Neuron (in vitro differentiated cells): ENCODE measurements around the gene ACOXL.
A peak's percentile ranks its signal among the peaks of the same experiment; 100 is the strongest.
"Not testable (repeated sequence)": the region's sequence is repeated elsewhere in the genome, so short reads cannot be mapped to it uniquely, and the experiment has no call there.

ENCODE experiments used
- H2AFZ ChIP-seq: one replicate; pipeline ENCODE4 v1.6.1; 2013; ENCODE audit warnings: low read depth, mild to moderate bottlenecking, inconsistent platforms, low read length, moderate library complexity
- H3K27me3 ChIP-seq: one replicate; pipeline ENCODE4 v1.6.1; 2013; ENCODE audit warnings: low read length; ENCODE audit not compliant: insufficient read depth
- H3K36me3 ChIP-seq: one replicate; pipeline ENCODE4 v1.6.1; 2013; ENCODE audit warnings: low read length; ENCODE audit not compliant: insufficient read depth
- H3K4me1 ChIP-seq: one replicate; pipeline ENCODE4 v1.6.1; 2013; ENCODE audit warnings: low read length; ENCODE audit not compliant: insufficient read depth
- H3K4me3 ChIP-seq: 2 replicates; pipeline ENCODE4 v1.5.1; 2013; ENCODE audit warnings: mild to moderate bottlenecking, low read length, moderate library complexity
- H3K9me3 ChIP-seq: one replicate; pipeline ENCODE4 v1.6.1; 2013; ENCODE audit warnings: low read length

Gene ACOXL

GRCh38 chr2:110732422-110733413, at the start of gene ACOXL:
ACOXL (plus strand) TSS chr2:110732573; CDS start chr2:110768390, 35,817 bp downstream.
- Histone ChIP-seq H3K36me3 (no peaks in the 10 kb centered on the region), H3K4me1 (no peaks in the 10 kb centered on the region), H3K27me3 (peaks cover 66% of the 10 kb centered on the region), H3K9me3 (peaks cover 13% of the 10 kb centered on the region), H3K4me3 (no peak within 1 kb of the TSS), H2AFZ (peak within 1 kb of the TSS; percentile 30)

GRCh38 chr2:110682872-110683271, 49.5 kb upstream of the ACOXL start:
- H3K4me3 ChIP-seq: no peak overlapping the region
- H3K36me3 ChIP-seq: no peaks in the 10 kb centered on the region
- H2AFZ ChIP-seq: peak overlapping the region; percentile 27
- H3K4me1 ChIP-seq: peaks cover 20% of the 10 kb centered on the region
- peaks cover 3% of the 10 kb centered on the region for H3K9me3 ChIP-seq
- no peaks in the 10 kb centered on the region for H3K27me3 ChIP-seq

GRCh38 chr2:110687775-110688484, 44.4 kb upstream of the ACOXL start:
- not testable (repeated sequence) for H2AFZ ChIP-seq, H3K4me3 ChIP-seq, H3K9me3 ChIP-seq, H3K36me3 ChIP-seq, H3K27me3 ChIP-seq
- H3K4me1 ChIP-seq: peaks cover 20% of the 10 kb centered on the region

DNA sequence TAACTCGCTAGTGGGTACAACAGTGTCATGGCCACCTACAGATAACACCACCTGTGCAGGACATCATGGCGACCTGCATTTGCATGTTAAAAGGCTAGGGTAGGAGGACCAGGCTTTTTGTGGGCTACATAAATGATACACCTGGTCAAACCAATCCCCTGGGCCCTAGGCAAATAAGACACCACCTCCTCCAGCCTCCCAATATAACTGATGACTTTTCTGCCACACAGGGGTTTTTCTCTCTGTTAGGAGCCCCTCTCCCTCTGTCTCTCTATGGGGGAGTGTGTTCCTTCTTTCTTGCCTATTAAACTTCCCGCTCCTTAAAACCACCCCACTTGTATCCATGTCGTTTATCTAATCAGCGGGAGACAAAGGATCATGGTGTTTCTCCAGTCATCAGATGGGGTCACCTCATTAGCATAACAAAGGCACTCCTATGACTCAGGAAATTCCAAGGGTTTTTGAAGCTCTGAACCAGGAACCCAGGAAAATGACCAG, 43.7 kb upstream of the ACOXL start:
- H3K9me3 ChIP-seq: peaks cover 5% of the 10 kb centered on the region
- no peak overlapping the region for H2AFZ ChIP-seq
- H3K27me3 ChIP-seq: no peaks in the 10 kb centered on the region
- H3K4me1 ChIP-seq: peaks cover 13% of the 10 kb centered on the region
- no peak overlapping the region for H3K4me3 ChIP-seq
- no peaks in the 10 kb centered on the region for H3K36me3 ChIP-seq

DNA sequence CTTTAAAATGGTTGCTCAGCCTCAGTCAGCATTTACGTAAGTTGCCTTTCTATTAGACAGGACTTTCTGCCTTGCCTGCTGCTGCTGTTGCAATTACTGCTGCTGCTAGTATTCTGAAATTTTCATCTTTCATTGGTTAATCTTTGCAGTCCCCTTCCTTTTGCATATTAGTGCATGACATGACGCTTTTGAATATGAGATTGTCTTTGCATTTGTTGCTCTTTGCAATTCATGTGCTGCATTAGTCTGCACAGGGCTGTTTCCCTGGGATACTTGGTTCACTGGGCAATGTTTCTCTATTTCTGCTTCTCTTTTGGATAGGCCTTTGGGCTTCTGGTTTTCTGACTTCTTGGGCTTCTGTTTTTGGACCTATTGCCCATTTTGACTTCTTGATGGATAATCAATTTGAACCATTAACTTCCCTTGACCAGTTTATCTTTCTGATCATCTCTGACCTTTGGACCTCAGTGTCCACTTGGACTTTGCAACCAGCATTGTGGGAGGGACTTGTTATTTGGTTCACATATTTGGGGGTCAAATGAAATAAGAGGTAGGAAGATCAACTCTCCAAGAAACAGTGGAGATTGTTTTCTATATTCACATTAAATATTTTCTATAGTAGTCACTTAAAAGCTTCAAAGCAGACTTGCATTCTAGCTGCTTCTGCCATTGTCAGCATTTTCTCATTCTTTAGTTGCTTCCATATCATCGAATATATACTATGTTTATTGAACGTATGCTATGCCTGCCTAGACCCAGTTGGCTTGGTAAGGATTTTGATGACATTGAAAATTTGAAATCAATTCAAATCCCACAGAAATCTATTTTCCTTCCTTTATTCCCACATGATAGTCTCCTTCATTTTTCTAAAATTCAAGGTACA, 42.0 kb upstream of the ACOXL start:
- Histone ChIP-seq H3K4me3 (no peak overlapping the region), H3K36me3 (no peaks in the 10 kb centered on the region), H3K9me3 (peaks cover 5% of the 10 kb centered on the region), H2AFZ (no peak overlapping the region), H3K4me1 (peaks cover 10% of the 10 kb centered on the region), H3K27me3 (no peaks in the 10 kb centered on the region)

- Histone ChIP-seq H3K4me3 (no peak overlapping the region), H3K9me3 (peaks cover 5% of the 10 kb centered on the region), H2AFZ (no peak overlapping the region), H3K27me3 (no peaks in the 10 kb centered on the region), H3K4me1 (peaks cover 10% of the 10 kb centered on the region), H3K36me3 (no peaks in the 10 kb centered on the region)
Observed at GRCh38 chr2:110691612-110692258, 40.6 kb upstream of the ACOXL start.

DNA sequence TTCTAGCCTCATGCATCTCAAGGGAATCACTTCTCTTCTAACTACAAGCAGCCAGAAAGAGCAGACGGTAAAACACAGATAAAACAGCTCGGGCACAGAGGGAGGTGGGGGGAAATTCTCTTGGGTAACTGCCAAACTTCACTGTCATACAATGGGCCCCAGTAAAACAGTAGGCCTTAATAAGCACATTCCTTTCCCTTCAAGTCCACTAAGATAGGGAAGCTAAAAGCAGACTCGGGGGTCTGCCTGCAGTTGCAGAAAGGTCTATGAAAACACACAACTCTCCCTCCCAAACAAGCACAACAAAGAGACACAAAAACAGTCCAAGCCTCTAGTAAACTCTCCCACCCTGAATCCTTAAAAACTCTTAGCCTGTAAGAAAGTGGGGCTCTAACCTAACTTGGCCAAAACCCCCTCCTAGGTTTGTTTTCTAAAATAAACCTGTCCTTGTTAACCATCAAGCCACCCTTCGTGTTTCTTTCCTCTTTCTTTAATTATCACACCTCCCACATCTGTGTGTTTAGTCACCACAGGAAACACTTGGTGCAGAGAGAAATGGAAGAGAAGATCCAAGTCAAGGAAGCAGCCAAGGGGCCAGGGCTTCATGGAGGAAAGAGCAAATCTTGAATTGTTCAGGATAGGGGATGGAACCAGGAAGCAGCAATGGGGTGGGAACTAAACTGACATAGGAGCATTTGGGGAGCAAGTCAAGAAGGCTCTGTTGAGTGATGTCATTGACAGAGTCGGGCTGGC, 37.1 kb upstream of the ACOXL start:
- not testable (repeated sequence) for H3K9me3 ChIP-seq, H3K27me3 ChIP-seq, H3K4me3 ChIP-seq, H2AFZ ChIP-seq, H3K4me1 ChIP-seq, H3K36me3 ChIP-seq

DNA sequence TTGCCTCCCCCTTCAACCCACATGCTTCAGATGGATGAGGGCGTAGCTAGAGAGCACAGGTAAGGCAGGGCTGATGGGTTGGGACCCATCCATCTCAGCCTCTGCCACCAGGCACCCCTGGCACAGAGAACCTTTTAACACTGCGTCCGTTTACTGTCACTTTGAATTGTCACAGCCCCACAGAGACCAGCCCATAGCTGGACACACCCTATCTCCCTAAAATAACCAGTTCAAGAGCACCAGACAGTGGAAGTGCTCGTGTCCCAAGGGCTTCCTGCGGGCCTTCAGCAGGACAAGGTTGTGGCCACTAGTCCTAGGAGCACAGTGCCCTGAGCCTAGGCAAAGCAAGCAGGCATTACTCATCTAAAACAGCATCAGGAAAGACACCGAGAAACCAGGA, 34.1 kb upstream of the ACOXL start:
- H3K4me3 ChIP-seq, H3K9me3 ChIP-seq: not testable (repeated sequence)

GRCh38 chr2:110702514-110703380, 29.6 kb upstream of the ACOXL start:
- Histone ChIP-seq H2AFZ (no peak overlapping the region), H3K36me3 (no peaks in the 10 kb centered on the region), H3K27me3 (no peaks in the 10 kb centered on the region), H3K4me1 (no peaks in the 10 kb centered on the region), H3K4me3 (no peak overlapping the region), H3K9me3 (no peaks in the 10 kb centered on the region)

More for the DNA sequence above, 34.1 kb upstream of the ACOXL start:
- not testable (repeated sequence) for H3K27me3 ChIP-seq, H2AFZ ChIP-seq, H3K4me1 ChIP-seq, H3K36me3 ChIP-seq

DNA sequence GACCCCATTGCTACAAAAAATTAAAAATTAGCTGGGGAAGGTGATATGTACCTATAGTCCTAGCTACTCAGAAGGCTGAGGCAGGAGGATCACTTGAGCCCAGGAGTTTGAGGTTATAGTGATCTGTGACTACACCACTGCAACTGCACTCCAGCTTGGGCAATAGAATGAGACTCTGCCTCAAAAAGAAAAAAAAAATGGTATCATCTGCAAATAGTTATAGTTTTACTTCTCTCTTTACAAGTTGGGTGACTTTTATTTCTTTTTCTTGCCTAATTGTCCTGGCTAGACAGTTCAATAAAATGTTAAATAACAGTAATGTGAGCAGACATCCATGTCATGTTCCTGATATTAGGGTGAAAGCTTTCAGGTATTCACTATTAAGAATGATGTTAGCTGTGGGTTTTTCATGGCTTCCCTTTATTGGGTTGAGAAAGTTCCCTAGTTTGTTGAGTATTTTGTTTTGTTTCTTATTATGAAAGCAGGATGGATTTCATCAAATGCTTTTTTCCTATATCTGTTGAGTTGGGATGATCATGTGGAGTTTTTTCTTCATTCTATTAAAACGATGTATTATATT, 24.9 kb upstream of the ACOXL start:
- Histone ChIP-seq H2AFZ (no peak overlapping the region), H3K27me3 (peaks cover 8% of the 10 kb centered on the region), H3K36me3 (no peaks in the 10 kb centered on the region), H3K4me1 (no peaks in the 10 kb centered on the region), H3K9me3 (no peaks in the 10 kb centered on the region), H3K4me3 (no peak overlapping the region)

GRCh38 chr2:110708455-110708854, 23.9 kb upstream of the ACOXL start:
- Histone ChIP-seq H3K36me3 (no peaks in the 10 kb centered on the region), H2AFZ (no peak overlapping the region), H3K27me3 (peaks cover 8% of the 10 kb centered on the region), H3K4me3 (no peak overlapping the region), H3K9me3 (no peaks in the 10 kb centered on the region), H3K4me1 (no peaks in the 10 kb centered on the region)
